ENCODE measurements around the gene ZNF224.
A peak's percentile ranks its signal among the peaks of the same experiment; 100 is the strongest.

The ZNF224 gene

GRCh38 chr19:44076325-44076724, 17.8 kb upstream of the ZNF224 start:
- no peaks in the 10 kb centered on the region for H3K27me3 ChIP-seq (replicated peaks)
- H3K36me3 ChIP-seq (replicated peaks): no peaks in the 10 kb centered on the region
- TF ChIP-seq, protein P1, sequence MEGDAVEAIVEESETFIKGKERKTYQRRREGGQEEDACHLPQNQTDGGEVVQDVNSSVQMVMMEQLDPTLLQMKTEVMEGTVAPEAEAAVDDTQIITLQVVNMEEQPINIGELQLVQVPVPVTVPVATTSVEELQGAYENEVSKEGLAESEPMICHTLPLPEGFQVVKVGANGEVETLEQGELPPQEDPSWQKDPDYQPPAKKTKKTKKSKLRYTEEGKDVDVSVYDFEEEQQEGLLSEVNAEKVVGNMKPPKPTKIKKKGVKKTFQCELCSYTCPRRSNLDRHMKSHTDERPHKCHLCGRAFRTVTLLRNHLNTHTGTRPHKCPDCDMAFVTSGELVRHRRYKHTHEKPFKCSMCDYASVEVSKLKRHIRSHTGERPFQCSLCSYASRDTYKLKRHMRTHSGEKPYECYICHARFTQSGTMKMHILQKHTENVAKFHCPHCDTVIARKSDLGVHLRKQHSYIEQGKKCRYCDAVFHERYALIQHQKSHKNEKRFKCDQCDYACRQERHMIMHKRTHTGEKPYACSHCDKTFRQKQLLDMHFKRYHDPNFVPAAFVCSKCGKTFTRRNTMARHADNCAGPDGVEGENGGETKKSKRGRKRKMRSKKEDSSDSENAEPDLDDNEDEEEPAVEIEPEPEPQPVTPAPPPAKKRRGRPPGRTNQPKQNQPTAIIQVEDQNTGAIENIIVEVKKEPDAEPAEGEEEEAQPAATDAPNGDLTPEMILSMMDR (IDR thresholded peaks at IDR 0.05; ENCODE audit: low read depth, low read length, missing control alignments): no peak
- DNase-seq: no peak
- H3K4me3 ChIP-seq (ENCODE audit: low read depth, low read length): no peak overlapping the region
- in situ Hi-C loops (cut with HindIII; ENCODE audit: low pct_ligation_motif_present, low sequenced_read_pairs): no loop called here
- no peak overlapping the region for H3K27ac ChIP-seq

GRCh38 chr19:44092108-44092507, 2.1 kb upstream of the ZNF224 start:
- Histone ChIP-seq H3K4me3 (ENCODE audit: low read depth, low read length) (no peak overlapping the region), H3K27ac (no peak overlapping the region), H3K27me3 (replicated peaks) (no peaks in the 10 kb centered on the region), H3K36me3 (replicated peaks) (peaks cover 3% of the 10 kb centered on the region)
- in situ Hi-C loops (cut with HindIII; ENCODE audit: low pct_ligation_motif_present, low sequenced_read_pairs): no loop called here
- DNase-seq: no peak
- TF ChIP-seq, protein P1 (IDR thresholded peaks at IDR 0.05; ENCODE audit: low read depth, low read length, missing control alignments): no peak

GRCh38 chr19:44107751-44108150, 13.6 kb downstream of the ZNF224 start:
- in situ Hi-C loops (cut with HindIII; ENCODE audit: low pct_ligation_motif_present, low sequenced_read_pairs): no loop called here
- TF ChIP-seq, protein P1 (IDR thresholded peaks at IDR 0.05; ENCODE audit: low read depth, low read length, missing control alignments): no peak
- no peaks in the 10 kb centered on the region for H3K27me3 ChIP-seq (replicated peaks)
- no peak overlapping the region for H3K4me3 ChIP-seq (ENCODE audit: low read depth, low read length)
- H3K27ac ChIP-seq: no peak overlapping the region
- DNase-seq: no peak
- peaks cover 36% of the 10 kb centered on the region for H3K36me3 ChIP-seq (replicated peaks)

- Histone ChIP-seq H3K4me3 (ENCODE audit: low read depth, low read length) (no peak overlapping the region), H3K27me3 (replicated peaks) (no peaks in the 10 kb centered on the region), H3K27ac (no peak overlapping the region), H3K36me3 (replicated peaks) (peaks cover 30% of the 10 kb centered on the region)
- TF ChIP-seq, protein P1 (IDR thresholded peaks at IDR 0.05; ENCODE audit: low read depth, low read length, missing control alignments): no peak
- in situ Hi-C loops (cut with HindIII; ENCODE audit: low pct_ligation_motif_present, low sequenced_read_pairs): no loop called here
- DNase-seq: no peak
These were observed 15.3 kb downstream of the ZNF224 start for GRCh38 chr19:44109458-44109857.

DNA sequence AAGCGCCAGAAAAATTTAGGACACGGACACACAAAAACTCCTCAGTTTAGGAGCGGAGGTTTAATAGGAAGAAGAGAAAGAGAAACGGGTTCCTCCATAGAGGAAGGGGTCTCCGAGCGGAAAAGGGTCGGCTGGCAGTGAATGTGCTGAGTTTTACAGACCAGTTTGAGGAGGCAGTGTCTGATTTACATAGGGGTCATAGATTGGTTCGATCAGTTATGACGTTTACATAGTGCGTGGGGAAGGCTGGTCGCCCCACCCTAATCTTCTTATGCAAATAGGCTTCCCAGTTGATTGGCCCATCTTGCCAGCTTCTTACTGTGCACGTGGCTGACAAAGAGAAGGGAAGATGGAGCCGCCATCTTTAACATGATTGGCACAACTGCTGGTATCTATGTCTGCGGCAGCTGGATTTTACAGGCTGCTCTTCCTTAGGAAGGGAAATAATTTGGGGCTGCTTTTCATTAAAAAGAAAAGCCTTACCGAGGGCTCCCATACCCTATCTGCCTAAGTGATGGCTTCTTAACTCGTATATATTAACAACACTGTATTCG, 17.8 kb downstream of the ZNF224 start:
- peaks cover 11% of the 10 kb centered on the region for H3K36me3 ChIP-seq (replicated peaks)
- no peaks in the 10 kb centered on the region for H3K27me3 ChIP-seq (replicated peaks)
- in situ Hi-C loops (cut with HindIII; ENCODE audit: low pct_ligation_motif_present, low sequenced_read_pairs): no loop called here
- H3K4me3 ChIP-seq (ENCODE audit: low read depth, low read length): peak overlapping the region; percentile 91
- TF ChIP-seq, protein P1 (IDR thresholded peaks at IDR 0.05; ENCODE audit: low read depth, low read length, missing control alignments): no peak
- DNase-seq: peak; percentile 94
- H3K27ac ChIP-seq: peak overlapping the region; percentile 67

- in situ Hi-C loops (cut with HindIII; ENCODE audit: low pct_ligation_motif_present, low sequenced_read_pairs): no loop called here
- Histone ChIP-seq H3K27me3 (replicated peaks) (no peaks in the 10 kb centered on the region), H3K36me3 (replicated peaks) (peaks cover 3% of the 10 kb centered on the region), H3K4me3 (ENCODE audit: low read depth, low read length) (peak overlapping the region; percentile 91), H3K27ac (peak overlapping the region; percentile 67)
- DNase-seq: no peak
- TF ChIP-seq, protein P1 (IDR thresholded peaks at IDR 0.05; ENCODE audit: low read depth, low read length, missing control alignments): no peak
These were observed 18.6 kb downstream of the ZNF224 start for GRCh38 chr19:44112802-44113137.
